ENCODE data around the gene PXYLP1. TPM values are rescaled to one million over a fixed set of nuclear protein-coding genes. Genes with fewer than 3 reads are reported as not detected.

The PXYLP1 gene
- polyA plus RNA-seq, 1 experiment = 20.0 TPM

- H3K27ac ChIP-seq (ENCODE audit: low read depth, low read length) = no peak overlapping the region
- H3K9me3 ChIP-seq (ENCODE audit: control insufficient read depth, insufficient read depth, low read length) = no peaks in the 10 kb centered on the region
- ChIA-PET CTCF (interaction anchor here (0.6 to 2.4 kb wide), 4 partner anchors 23 to 476 kb away, joined by 3 to 18 read pairs (median 4); partner anchors contain the start of gene PXYLP1), POLR2A (no interaction called here)
- peak; percentile 50 for TF ChIP-seq CTCF (IDR thresholded peaks at IDR 0.05; ENCODE audit: low read depth, low read length)
- no peak for DNase-seq (ENCODE audit: low read depth, low spot score)
- no peak overlapping the region for H3K4me3 ChIP-seq (ENCODE audit: low read depth, low read length)
- H3K27me3 ChIP-seq (ENCODE audit: control insufficient read depth, insufficient read depth, low read length) = no peaks in the 10 kb centered on the region
Measured at GRCh38 chr3:141279077-141279967, 47.7 kb downstream of the PXYLP1 start.

- H3K4me3 ChIP-seq (ENCODE audit: low read depth, low read length) = no peak overlapping the region
Measured at GRCh38 chr3:141280086-141280485, 48.5 kb downstream of the PXYLP1 start.

DNA sequence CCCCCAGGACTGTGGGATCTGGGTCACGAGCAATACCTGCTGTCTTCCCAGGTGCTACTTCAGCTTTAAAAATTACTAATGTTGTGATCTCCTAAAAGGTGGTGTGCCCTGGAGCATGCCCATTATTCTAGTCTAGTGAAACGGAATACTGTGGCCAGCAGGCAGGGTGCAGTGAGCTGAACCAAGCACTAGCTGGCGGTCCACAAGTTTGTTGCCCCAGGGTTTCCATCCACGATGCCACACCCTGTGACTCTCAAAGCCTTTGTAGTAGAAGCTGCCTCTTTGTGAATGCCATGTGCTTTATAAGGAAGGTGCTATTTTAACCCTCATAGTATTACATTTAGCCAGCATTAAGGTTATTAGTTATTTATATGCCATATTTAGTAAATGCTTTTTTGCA lies 49.1 kb downstream of the PXYLP1 start:
- DNase-seq (ENCODE audit: low read depth, low spot score) = no peak
- H3K4me3 ChIP-seq (ENCODE audit: low read depth, low read length) = no peak overlapping the region
- CTCF ChIA-PET = interaction anchor here (2.4 kb wide), 1 partner anchor 49 kb away, joined by 18 read pairs; the partner anchor contains the start of gene PXYLP1
- no peak overlapping the region for H3K27ac ChIP-seq (ENCODE audit: low read depth, low read length)
- H3K27me3 ChIP-seq (ENCODE audit: control insufficient read depth, insufficient read depth, low read length) = no peaks in the 10 kb centered on the region
- no peak for TF ChIP-seq CTCF (IDR thresholded peaks at IDR 0.05; ENCODE audit: low read depth, low read length)
- no peaks in the 10 kb centered on the region for H3K9me3 ChIP-seq (ENCODE audit: control insufficient read depth, insufficient read depth, low read length)
- POLR2A ChIA-PET = no interaction called here

More at GRCh38 chr3:141280086-141280485, 48.5 kb downstream of the PXYLP1 start:
- Histone ChIP-seq H3K27ac (ENCODE audit: low read depth, low read length) (no peak overlapping the region), H3K9me3 (ENCODE audit: control insufficient read depth, insufficient read depth, low read length) (no peaks in the 10 kb centered on the region), H3K27me3 (ENCODE audit: control insufficient read depth, insufficient read depth, low read length) (no peaks in the 10 kb centered on the region)
- TF ChIP-seq CTCF (IDR thresholded peaks at IDR 0.05; ENCODE audit: low read depth, low read length) = no peak
- no peak for DNase-seq (ENCODE audit: low read depth, low spot score)
- POLR2A ChIA-PET = no interaction called here
- CTCF ChIA-PET = interaction anchor here (0.6 to 2.4 kb wide), 4 partner anchors 23 to 475 kb away, joined by 3 to 18 read pairs (median 4); partner anchors contain the start of gene PXYLP1

- no peak for DNase-seq (ENCODE audit: low read depth, low spot score)
- no peaks in the 10 kb centered on the region for H3K9me3 ChIP-seq (ENCODE audit: control insufficient read depth, insufficient read depth, low read length)
- H3K27me3 ChIP-seq (ENCODE audit: control insufficient read depth, insufficient read depth, low read length) = no peaks in the 10 kb centered on the region
- ChIA-PET POLR2A (no interaction called here), CTCF (interaction anchor here (1.1 kb wide), 1 partner anchor 54 kb away, joined by 6 read pairs; the partner anchor contains the start of gene PXYLP1)
- no peak for TF ChIP-seq CTCF (IDR thresholded peaks at IDR 0.05; ENCODE audit: low read depth, low read length)
- no peak overlapping the region for H3K27ac ChIP-seq (ENCODE audit: low read depth, low read length)
- no peak overlapping the region for H3K4me3 ChIP-seq (ENCODE audit: low read depth, low read length)
Measured at GRCh38 chr3:141285570-141285969, 53.9 kb downstream of the PXYLP1 start.

DNA sequence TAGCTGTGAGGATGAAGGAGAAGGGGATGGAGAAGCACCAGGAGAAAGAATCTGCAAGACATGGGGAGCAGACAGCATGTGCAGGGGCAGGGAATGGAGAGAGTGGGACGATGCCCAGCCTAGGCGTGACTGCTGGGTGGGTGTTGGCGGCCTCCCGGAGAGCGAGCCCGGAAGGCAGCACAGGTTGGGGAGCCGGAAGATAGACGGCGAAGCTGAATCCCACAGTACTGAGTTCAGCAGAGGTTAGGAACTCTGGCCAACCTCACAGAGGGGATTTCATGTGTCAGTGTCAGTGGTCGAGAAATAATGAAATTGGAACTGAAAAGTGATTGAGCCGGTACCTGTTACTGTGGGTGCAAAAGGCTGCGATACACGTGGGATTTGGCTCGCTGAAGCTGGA lies 55.2 kb downstream of the PXYLP1 start:
- POLR2A ChIA-PET = no interaction called here

More for the DNA sequence above, 55.2 kb downstream of the PXYLP1 start:
- no peaks in the 10 kb centered on the region for H3K27me3 ChIP-seq (ENCODE audit: control insufficient read depth, insufficient read depth, low read length)
- no peaks in the 10 kb centered on the region for H3K9me3 ChIP-seq (ENCODE audit: control insufficient read depth, insufficient read depth, low read length)
- no peak overlapping the region for H3K4me3 ChIP-seq (ENCODE audit: low read depth, low read length)
- CTCF ChIA-PET = interaction anchor here (0.5 to 1.8 kb wide), 3 partner anchors 18 to 55 kb away, joined by 4 to 7 read pairs (median 4); no protein-coding TSS in a partner anchor
- H3K27ac ChIP-seq (ENCODE audit: low read depth, low read length) = no peak overlapping the region
- no peak for TF ChIP-seq CTCF (IDR thresholded peaks at IDR 0.05; ENCODE audit: low read depth, low read length)
- no peak for DNase-seq (ENCODE audit: low read depth, low spot score)

All from AG04450 (cell line).